ENCODE measurements around the gene ZNF473. TPM values are rescaled to one million over a fixed set of nuclear protein-coding genes. Genes with fewer than 3 reads are reported as not detected.

Gene ZNF473
- total RNA-seq, 4 donors from 2014 or later, result 3.6 to 14.9 (median 4.5) TPM

GRCh38 chr19:50000038-50000840, 25.6 kb upstream of the ZNF473 start:
- no peak for DNase-seq
- Histone ChIP-seq H3K36me3 (peaks cover 30 to 99% (median 30%) of the 10 kb centered on the region in 3 donors), H3K27me3 (no peaks in the 10 kb centered on the region), H3K4me1 (peaks cover 6 to 27% (median 8%) of the 10 kb centered on the region in 3 donors), H3K4me3 (no peak overlapping the region), H3K9me3 (no peaks in the 10 kb centered on the region), H3K27ac (no peak overlapping the region)
- TF ChIP-seq POLR2A (IDR thresholded peaks at IDR 0.05) (no peak), CTCF (IDR thresholded peaks at IDR 0.05) (no peak)
- intact Hi-C loops (cut with DNase I), result no loop called here
- 93 to 94% methylated on average over 11 to 18 of the region's 20 CpGs for WGBS, 2 donors

GRCh38 chr19:50000841-50001557, 24.8 kb upstream of the ZNF473 start:
- no peak overlapping the region for H3K4me3 ChIP-seq
- DNase-seq, result no peak
- no peak overlapping the region for H3K27ac ChIP-seq
- peaks cover 6 to 29% (median 8%) of the 10 kb centered on the region in 3 donors for H3K4me1 ChIP-seq
- H3K9me3 ChIP-seq, result no peaks in the 10 kb centered on the region
- no peaks in the 10 kb centered on the region for H3K27me3 ChIP-seq
- TF ChIP-seq CTCF (IDR thresholded peaks at IDR 0.05) (no peak), POLR2A (IDR thresholded peaks at IDR 0.05) (no peak)
- WGBS, 2 donors, result 79 to 84% methylated on average over 6 to 9 of the region's 16 CpGs
- H3K36me3 ChIP-seq, result peaks cover 27 to 99% (median 33%) of the 10 kb centered on the region in 3 donors
- intact Hi-C loops (cut with DNase I), result no loop called here

- 77 to 80% methylated on average over 1 to 7 of the region's 8 CpGs for WGBS, 2 donors
- H3K36me3 ChIP-seq, result peaks cover 27 to 99% (median 34%) of the 10 kb centered on the region in 3 donors
- no peaks in the 10 kb centered on the region for H3K27me3 ChIP-seq
- H3K4me3 ChIP-seq, result no peak overlapping the region
- peaks cover 6 to 29% (median 8%) of the 10 kb centered on the region in 3 donors for H3K4me1 ChIP-seq
- H3K27ac ChIP-seq, result no peak overlapping the region
- intact Hi-C loops (cut with DNase I), result no loop called here
- no peaks in the 10 kb centered on the region for H3K9me3 ChIP-seq
- TF ChIP-seq CTCF (IDR thresholded peaks at IDR 0.05) (no peak), POLR2A (IDR thresholded peaks at IDR 0.05) (no peak)
- DNase-seq, result no peak
These were observed 24.0 kb upstream of the ZNF473 start for GRCh38 chr19:50001775-50002174.

- H3K36me3 ChIP-seq, result peaks cover 30 to 99% (median 41%) of the 10 kb centered on the region in 3 donors
- WGBS, 2 donors, result 66 to 89% methylated on average over 5 of the region's 6 CpGs
These were observed 23.3 kb upstream of the ZNF473 start for GRCh38 chr19:50002386-50002960.

More at GRCh38 chr19:50002386-50002960, 23.3 kb upstream of the ZNF473 start:
- TF ChIP-seq CTCF (IDR thresholded peaks at IDR 0.05) (no peak), POLR2A (IDR thresholded peaks at IDR 0.05) (no peak)
- DNase-seq, result no peak
- H3K27ac ChIP-seq, result no peak overlapping the region
- H3K4me1 ChIP-seq, result peaks cover 6 to 29% (median 8%) of the 10 kb centered on the region in 3 donors
- no peak overlapping the region for H3K4me3 ChIP-seq
- H3K27me3 ChIP-seq, result no peaks in the 10 kb centered on the region
- H3K9me3 ChIP-seq, result no peaks in the 10 kb centered on the region
- intact Hi-C loops (cut with DNase I), result no loop called here

All from esophagus squamous epithelium (tissue), 5 donors.